GM12878 (cell line): ENCODE measurements around the gene PRG2. TPM values are rescaled to one million over a fixed set of nuclear protein-coding genes. Genes with fewer than 3 reads are reported as not detected.

ENCODE experiments used
- ATAC-seq: fragments of 200-7000 bp; cut with Tn5 transposase; 3 replicates; pipeline ENCODE4 v1.9.1; 2020; ENCODE audit warnings: mild to moderate bottlenecking, moderate library complexity
- BruUV-seq: library from RNA; stranded (reverse); fragments of 400-500 nt; replicated peaks from 2 replicates; lab custom pipeline; 2021; lab: Mats Ljungman, UMichigan
- CTCF ChIA-PET: fragments of 300-600 bp; sonication (Branson Sonifier 250); formaldehyde crosslinking; extraction: SDS; loops from one replicate; lab custom pipeline; 2021; ENCODE audit warnings: inconsistent platforms; lab: Yijun Ruan, JAX
- POLR2A ChIA-PET: fragments of 350-600 bp; formaldehyde crosslinking; extraction: SDS; loops from one replicate; lab custom pipeline; 2021; ENCODE audit warnings: inconsistent platforms; lab: Charles Lee
- RAD21 ChIA-PET: fragments of 300-600 bp; sonication (Branson Sonifier 250); formaldehyde crosslinking; loops from one replicate; lab custom pipeline; 2023; ENCODE audit warnings: antibody characterized with exemption; ENCODE audit not compliant: unreplicated experiment; lab: Charles Lee
- SMC1A ChIA-PET: fragments of 300-600 bp; sonication (Branson Sonifier 250); formaldehyde crosslinking; loops from one replicate; lab custom pipeline; 2023; ENCODE audit not compliant: unreplicated experiment, uncharacterized antibody; lab: Charles Lee
- DNase-seq: peaks from one replicate; pipeline ENCODE4 v3.0.0-alpha.2; 2011; ENCODE audit warnings: low read depth, low spot score
- FAIRE-seq: peaks from 3 replicates; lab custom pipeline; 2011; peaks lifted over from hg19 to GRCh38; lab: Jason Lieb, UNC
- H2AFZ ChIP-seq: 2 replicates; pipeline ENCODE4 v1.6.0; 2011; ENCODE audit warnings: low read depth, low read length, control low read depth; ENCODE audit not compliant: control insufficient read depth
- H3K27ac ChIP-seq: 2 replicates; pipeline ENCODE4 v1.5.1; 2011; ENCODE audit warnings: control low read depth; ENCODE audit not compliant: control insufficient read depth, insufficient read depth
- H3K27me3 ChIP-seq, 2 experiments: replicated peaks in 1 of 2; 2 replicates each; pipeline versions ENCODE4 v1.6.0 to v1.6.1; 2011; ENCODE audit warnings: low read length in 1 of 2; ENCODE audit not compliant: control insufficient read depth in 2 of 2, insufficient read depth in 2 of 2
- H3K36me3 ChIP-seq, 2 experiments: 2 replicates each; pipeline ENCODE4 v1.5.1; 2011; ENCODE audit warnings: low read length in 1 of 2; ENCODE audit not compliant: control insufficient read depth in 2 of 2, insufficient read depth in 2 of 2
- H3K4me1 ChIP-seq: 2 replicates; pipeline ENCODE4 v1.6.1; 2011; ENCODE audit warnings: mild to moderate bottlenecking, low read length, moderate library complexity, mixed read lengths; ENCODE audit not compliant: control insufficient read depth, insufficient read depth
- H3K4me2 ChIP-seq: 2 replicates; pipeline ENCODE4 v1.6.0; 2011; ENCODE audit warnings: control low read depth; ENCODE audit not compliant: control insufficient read depth, insufficient read depth
- H3K4me3 ChIP-seq: fragments of 200-600 bp; sonication (generic); 2 replicates; pipeline ENCODE4 v1.5.1; 2016
- H3K79me2 ChIP-seq: 2 replicates; pipeline ENCODE4 v1.6.0; 2011; ENCODE audit warnings: low read length; ENCODE audit not compliant: control insufficient read depth, insufficient read depth
- H3K9ac ChIP-seq: 2 replicates; pipeline ENCODE4 v1.8.0; 2011; ENCODE audit warnings: low read length, control low read depth, mixed read lengths; ENCODE audit not compliant: control insufficient read depth, insufficient read depth
- H3K9me3 ChIP-seq: replicated peaks from 3 replicates; pipeline ENCODE4 v1.5.1; 2011; ENCODE audit warnings: mild to moderate bottlenecking, low read length; ENCODE audit not compliant: control insufficient read depth, insufficient read depth
- H4K20me1 ChIP-seq: 2 replicates; pipeline ENCODE4 v1.6.0; 2011; ENCODE audit not compliant: control insufficient read depth, insufficient read depth
- REST ChIP-seq: IDR thresholded peaks from 2 replicates; pipeline ENCODE4 v1.6.1; 2012; ENCODE audit warnings: mild to moderate bottlenecking, low read depth, low read length
- WGBS: methylation state at CpG from one replicate; pipeline ENCODE4 v1.1.6; 2016; ENCODE audit warnings: low lambda C conversion rate; ENCODE audit not compliant: insufficient replicate concordance, insufficient coverage; ENCODE audit errors: missing lambda C conversion rate; 5-methylcytosine and 5-hydroxymethylcytosine counted together
- in situ Hi-C: fragments of 300-500 bp; cut with MboI; formaldehyde crosslinking; loops from 9 replicates; pipeline ENCODE4 v1.14.3; 2018; ENCODE audit warnings: mixed read lengths
- intact Hi-C: fragments of 100-400 bp; cut with micrococcal nuclease; formaldehyde crosslinking; loops from one replicate; pipeline ENCODE4 v1.14.2; 2022; ENCODE audit not compliant: unreplicated experiment
- polyA plus RNA-seq, 11 experiments: library from polyadenylated mRNA; depleted of rRNA in 4 of 11; unstranded in 6 of 11; stranded (reverse) in 5 of 11; fragments of >200 nt; fragmentation: Nextera tagmentation in 4 of 11; fragmentation: Illumina TruSeq in 1 of 11; extraction: Ambion mirVana in 4 of 11; extraction: Trizol in 1 of 11; gene quantifications; 1 replicate in 1 of 11; 2 replicates in 10 of 11; pipeline versions ENCODE4 v1.2.1 to v1.2.3, GENCODE V29; 2011 to 2016; ENCODE audit warnings: inconsistent platforms in 2 of 11, missing spikeins in 2 of 11, low read depth in 1 of 11
- total RNA-seq, 4 experiments: library from RNA; depleted of rRNA in 3 of 4; stranded (reverse); fragments of >200 nt in 3 of 4; fragmentation: Illumina TruSeq in 1 of 4; extraction: Trizol in 1 of 4; gene quantifications; 2 replicates each; pipeline versions ENCODE4 v1.2.1 to v1.2.3, GENCODE V29; 2013 to 2021
- TF ChIP-seq, protein P1 (sequence below): fragments of 450-650 bp; IDR thresholded peaks from 2 replicates; pipeline ENCODE4 v1.6.1; 2018; ENCODE audit warnings: borderline replicate concordance, mild to moderate bottlenecking; ENCODE audit not compliant: partially characterized antibody

The PRG2 gene
- total and polyA plus RNA-seq, 10 of the 15 experiments (the other 5 are each of a cell fraction or from before 2014, with no cell fraction given), result 0.10 to 1.7 (median 0.56) TPM; not detected in 2

- no peaks in the 10 kb centered on the region for H3K36me3 ChIP-seq
- POLR2A ChIA-PET, result no interaction called here
- DNase-seq (no peak), ATAC-seq (no peak), FAIRE-seq (no peak)
- H4K20me1 ChIP-seq, result no peaks in the 10 kb centered on the region
- H3K4me1 ChIP-seq, result no peaks in the 10 kb centered on the region
- CTCF ChIA-PET, result interaction anchor here (1.1 to 1.7 kb wide), 3 partner anchors 27 to 34 kb away, joined by 3 to 6 read pairs (median 4); no protein-coding TSS in a partner anchor
- no peak overlapping the region for H3K9ac ChIP-seq
- WGBS, result 11% methylated on average over 10 of the region's 10 CpGs
- H2AFZ ChIP-seq, result no peak overlapping the region
- no peak overlapping the region for H3K27ac ChIP-seq
- in situ Hi-C loops (no loop called here), intact Hi-C loops (no loop called here)
- RAD21 ChIA-PET, result no interaction called here
- no peaks in the 10 kb centered on the region; a peak in 1 of 4 replicates for H3K27me3 ChIP-seq
- BruUV-seq, result no TSS peak
- H3K4me2 ChIP-seq, result no peak overlapping the region
- H3K4me3 ChIP-seq, result no peak overlapping the region
- no peaks in the 10 kb centered on the region for H3K9me3 ChIP-seq
- TF ChIP-seq, protein P1, sequence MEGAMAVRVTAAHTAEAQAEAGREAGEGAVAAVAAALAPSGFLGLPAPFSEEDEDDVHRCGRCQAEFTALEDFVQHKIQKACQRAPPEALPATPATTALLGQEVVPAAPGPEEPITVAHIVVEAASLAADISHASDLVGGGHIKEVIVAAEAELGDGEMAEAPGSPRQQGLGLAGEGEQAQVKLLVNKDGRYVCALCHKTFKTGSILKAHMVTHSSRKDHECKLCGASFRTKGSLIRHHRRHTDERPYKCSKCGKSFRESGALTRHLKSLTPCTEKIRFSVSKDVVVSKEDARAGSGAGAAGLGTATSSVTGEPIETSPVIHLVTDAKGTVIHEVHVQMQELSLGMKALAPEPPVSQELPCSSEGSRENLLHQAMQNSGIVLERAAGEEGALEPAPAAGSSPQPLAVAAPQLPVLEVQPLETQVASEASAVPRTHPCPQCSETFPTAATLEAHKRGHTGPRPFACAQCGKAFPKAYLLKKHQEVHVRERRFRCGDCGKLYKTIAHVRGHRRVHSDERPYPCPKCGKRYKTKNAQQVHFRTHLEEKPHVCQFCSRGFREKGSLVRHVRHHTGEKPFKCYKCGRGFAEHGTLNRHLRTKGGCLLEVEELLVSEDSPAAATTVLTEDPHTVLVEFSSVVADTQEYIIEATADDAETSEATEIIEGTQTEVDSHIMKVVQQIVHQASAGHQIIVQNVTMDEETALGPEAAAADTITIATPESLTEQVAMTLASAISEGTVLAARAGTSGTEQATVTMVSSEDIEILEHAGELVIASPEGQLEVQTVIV, result no peak
- TF ChIP-seq REST, result peak; percentile 87
- SMC1A ChIA-PET, result interaction anchor here (1.0 to 1.3 kb wide), 2 partner anchors 9 to 79 kb away, joined by 3 to 5 read pairs; no protein-coding TSS in a partner anchor
- H3K79me2 ChIP-seq, result no peaks in the 10 kb centered on the region
Measured at GRCh38 chr11:57379732-57380131, 10.7 kb downstream of the PRG2 start.
